ENCODE results near the gene WWOX.

WWOX gene

DNA sequence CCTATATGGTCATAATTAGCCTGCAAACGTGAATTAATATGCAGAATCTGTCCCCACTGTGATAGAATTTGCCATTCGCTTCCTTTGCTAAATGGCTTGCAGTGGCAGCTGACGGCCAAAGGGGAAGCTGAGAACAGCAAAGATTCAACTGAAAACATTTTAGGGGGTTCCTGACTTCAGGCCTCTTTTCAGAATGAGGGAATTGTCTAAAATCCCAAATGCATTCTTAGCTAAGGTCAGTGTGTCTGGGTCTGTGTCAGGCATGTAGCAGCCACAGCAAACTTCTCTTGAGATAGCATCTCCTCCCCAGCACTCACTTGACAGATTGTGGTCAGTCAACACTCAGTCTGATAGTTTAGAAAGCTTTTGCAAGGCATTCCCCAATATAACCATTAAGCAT lies 701.1 kb downstream of the WWOX start:
- H3K4me3 ChIP-seq (ENCODE audit: insufficient read length, low read depth): no peak overlapping the region
- TF ChIP-seq SUZ12 (IDR thresholded peaks at IDR 0.05; ENCODE audit: extremely low read depth, insufficient read depth, insufficient read length) (no peak), ZNF274 (IDR thresholded peaks at IDR 0.05; ENCODE audit: low read depth, low read length) (no peak), YY1 (IDR thresholded peaks at IDR 0.05; ENCODE audit: insufficient read depth, insufficient read length) (no peak)
- H3K4me1 ChIP-seq (ENCODE audit: insufficient read depth, insufficient read length): no peaks in the 10 kb centered on the region
- H3K27me3 ChIP-seq (ENCODE audit: insufficient read depth, insufficient read length): no peaks in the 10 kb centered on the region
- no peak for DNase-seq (ENCODE audit: low read depth, low spot score)
- H3K9me3 ChIP-seq (ENCODE audit: insufficient read depth, low read length): no peaks in the 10 kb centered on the region; the same call in 1 of the 2 replicates
- no peak overlapping the region for H3K9ac ChIP-seq (ENCODE audit: insufficient read length, low read depth)
- no peaks in the 10 kb centered on the region for H3K36me3 ChIP-seq (ENCODE audit: insufficient read depth, insufficient read length, low read length)

DNA sequence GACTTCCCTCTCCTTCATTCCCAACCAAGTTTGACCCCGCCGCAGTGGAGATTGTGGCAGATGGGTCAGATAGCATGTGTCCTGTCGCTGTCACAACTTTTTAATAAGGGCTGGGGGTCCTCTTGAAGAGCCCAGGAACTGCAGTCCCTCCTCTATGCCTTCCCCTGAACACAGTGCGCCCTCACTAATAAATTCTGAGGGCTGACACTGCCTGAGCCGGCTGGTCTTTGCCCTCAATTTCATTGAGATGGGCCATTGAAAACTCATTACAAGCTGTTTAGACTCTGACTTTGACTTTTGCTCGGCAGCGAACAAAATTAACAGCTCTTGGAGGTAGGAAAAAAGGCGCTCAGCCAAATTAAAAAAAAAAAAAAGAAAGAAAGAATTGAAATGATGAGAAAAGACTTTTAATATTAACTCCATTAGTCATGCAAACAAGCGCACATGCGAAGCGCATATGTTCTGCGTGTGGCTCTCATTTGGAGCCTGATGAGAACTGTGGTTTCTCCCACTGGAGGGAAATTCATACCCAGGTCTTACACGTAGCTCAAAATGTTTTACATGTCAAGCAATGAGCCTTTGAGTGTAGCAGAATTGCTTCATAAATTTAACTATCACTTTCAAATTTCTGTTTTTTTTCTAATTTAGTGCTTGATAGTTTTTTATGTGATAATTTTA lies 704.7 kb downstream of the WWOX start:
- DNase-seq (ENCODE audit: low read depth, low spot score): no peak
- H3K36me3 ChIP-seq (ENCODE audit: insufficient read depth, insufficient read length, low read length): no peaks in the 10 kb centered on the region
- H3K27me3 ChIP-seq (ENCODE audit: insufficient read depth, insufficient read length): no peaks in the 10 kb centered on the region
- H3K9ac ChIP-seq (ENCODE audit: insufficient read length, low read depth): no peak overlapping the region
- no peak overlapping the region for H3K4me3 ChIP-seq (ENCODE audit: insufficient read length, low read depth)
- no peaks in the 10 kb centered on the region for H3K4me1 ChIP-seq (ENCODE audit: insufficient read depth, insufficient read length)
- H3K9me3 ChIP-seq (ENCODE audit: insufficient read depth, low read length): no peaks in the 10 kb centered on the region
- no peak for TF ChIP-seq YY1 (IDR thresholded peaks at IDR 0.05; ENCODE audit: insufficient read depth, insufficient read length)
- no peak for TF ChIP-seq SUZ12 (IDR thresholded peaks at IDR 0.05; ENCODE audit: extremely low read depth, insufficient read depth, insufficient read length)
- TF ChIP-seq ZNF274 (IDR thresholded peaks at IDR 0.05; ENCODE audit: low read depth, low read length): no peak

DNA sequence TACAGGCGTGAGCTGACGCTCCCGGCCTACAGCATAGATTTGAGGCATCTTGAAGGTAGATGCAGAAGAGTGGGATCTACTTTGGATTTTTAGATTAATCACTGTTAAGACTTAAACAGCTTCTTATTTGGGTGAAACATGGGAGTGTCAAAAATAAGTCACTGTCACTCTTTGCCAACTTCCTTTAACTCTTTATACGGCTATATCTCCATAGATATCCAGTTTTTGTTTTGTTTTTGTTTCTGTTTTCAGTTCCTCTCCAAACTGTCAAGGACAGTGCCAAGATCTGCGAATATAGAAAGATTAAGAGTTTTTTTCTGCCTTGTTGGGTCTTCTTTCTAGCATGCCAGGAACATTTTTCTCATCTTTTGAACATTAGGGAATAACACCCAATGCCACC lies 706.1 kb downstream of the WWOX start:
- Histone ChIP-seq H3K36me3 (ENCODE audit: insufficient read depth, insufficient read length, low read length) (no peaks in the 10 kb centered on the region), H3K4me3 (ENCODE audit: insufficient read length, low read depth) (no peak overlapping the region), H3K9me3 (ENCODE audit: insufficient read depth, low read length) (no peaks in the 10 kb centered on the region), H3K9ac (ENCODE audit: insufficient read length, low read depth) (no peak overlapping the region), H3K27me3 (ENCODE audit: insufficient read depth, insufficient read length) (no peaks in the 10 kb centered on the region), H3K4me1 (ENCODE audit: insufficient read depth, insufficient read length) (no peaks in the 10 kb centered on the region)
- TF ChIP-seq YY1 (IDR thresholded peaks at IDR 0.05; ENCODE audit: insufficient read depth, insufficient read length): no peak
- TF ChIP-seq SUZ12 (IDR thresholded peaks at IDR 0.05; ENCODE audit: extremely low read depth, insufficient read depth, insufficient read length): no peak
- TF ChIP-seq ZNF274 (IDR thresholded peaks at IDR 0.05; ENCODE audit: low read depth, low read length): no peak
- DNase-seq (ENCODE audit: low read depth, low spot score): no peak

DNA sequence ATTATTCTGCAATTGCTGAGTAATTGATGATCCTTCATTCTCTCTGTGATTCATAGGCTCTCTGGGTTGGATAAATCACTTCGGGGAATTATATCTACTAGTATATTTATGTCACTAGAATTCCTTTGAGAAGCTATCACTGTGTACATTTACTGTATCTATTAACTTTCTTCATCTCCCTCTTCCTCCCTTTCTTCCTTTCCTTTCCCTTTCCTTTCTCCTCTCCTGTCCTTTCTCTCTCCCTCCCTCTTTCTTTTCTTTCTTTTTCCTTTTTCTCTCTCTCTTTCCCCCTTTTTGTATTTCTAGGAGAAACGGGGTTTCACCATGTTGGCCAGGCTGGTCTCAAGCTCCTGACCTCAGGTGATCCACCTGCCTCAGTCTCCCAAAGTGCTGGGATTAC lies 711.8 kb downstream of the WWOX start:
- Histone ChIP-seq H3K4me3 (ENCODE audit: insufficient read length, low read depth) (no peak overlapping the region), H3K36me3 (ENCODE audit: insufficient read depth, insufficient read length, low read length) (no peaks in the 10 kb centered on the region), H3K27me3 (ENCODE audit: insufficient read depth, insufficient read length) (no peaks in the 10 kb centered on the region), H3K9ac (ENCODE audit: insufficient read length, low read depth) (no peak overlapping the region), H3K4me1 (ENCODE audit: insufficient read depth, insufficient read length) (no peaks in the 10 kb centered on the region), H3K9me3 (ENCODE audit: insufficient read depth, low read length) (no peaks in the 10 kb centered on the region)
- TF ChIP-seq YY1 (IDR thresholded peaks at IDR 0.05; ENCODE audit: insufficient read depth, insufficient read length) (no peak), ZNF274 (IDR thresholded peaks at IDR 0.05; ENCODE audit: low read depth, low read length) (no peak), SUZ12 (IDR thresholded peaks at IDR 0.05; ENCODE audit: extremely low read depth, insufficient read depth, insufficient read length) (no peak)
- DNase-seq (ENCODE audit: low read depth, low spot score): no peak

DNA sequence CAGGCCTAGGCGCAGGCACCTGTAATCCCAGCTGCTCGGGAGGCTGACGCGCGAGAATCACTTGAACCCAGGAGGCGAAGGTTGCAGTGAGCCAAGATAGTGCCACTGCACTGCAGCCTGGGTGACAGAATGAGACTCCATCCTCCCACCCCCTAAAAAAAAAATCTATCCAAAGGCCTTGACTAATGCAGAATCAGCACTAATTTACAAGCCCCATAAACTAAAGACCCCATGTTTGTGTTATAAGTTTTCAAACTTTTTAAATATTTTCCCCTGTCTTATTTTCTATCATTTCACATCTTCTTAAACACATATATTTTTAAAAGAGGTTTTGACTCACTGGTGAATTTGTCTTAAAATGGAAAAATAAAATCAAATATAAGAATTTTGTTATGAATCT lies 713.1 kb downstream of the WWOX start:
- no peaks in the 10 kb centered on the region for H3K4me1 ChIP-seq (ENCODE audit: insufficient read depth, insufficient read length)
- no peaks in the 10 kb centered on the region for H3K9me3 ChIP-seq (ENCODE audit: insufficient read depth, low read length)
- no peak overlapping the region for H3K9ac ChIP-seq (ENCODE audit: insufficient read length, low read depth)

DNA sequence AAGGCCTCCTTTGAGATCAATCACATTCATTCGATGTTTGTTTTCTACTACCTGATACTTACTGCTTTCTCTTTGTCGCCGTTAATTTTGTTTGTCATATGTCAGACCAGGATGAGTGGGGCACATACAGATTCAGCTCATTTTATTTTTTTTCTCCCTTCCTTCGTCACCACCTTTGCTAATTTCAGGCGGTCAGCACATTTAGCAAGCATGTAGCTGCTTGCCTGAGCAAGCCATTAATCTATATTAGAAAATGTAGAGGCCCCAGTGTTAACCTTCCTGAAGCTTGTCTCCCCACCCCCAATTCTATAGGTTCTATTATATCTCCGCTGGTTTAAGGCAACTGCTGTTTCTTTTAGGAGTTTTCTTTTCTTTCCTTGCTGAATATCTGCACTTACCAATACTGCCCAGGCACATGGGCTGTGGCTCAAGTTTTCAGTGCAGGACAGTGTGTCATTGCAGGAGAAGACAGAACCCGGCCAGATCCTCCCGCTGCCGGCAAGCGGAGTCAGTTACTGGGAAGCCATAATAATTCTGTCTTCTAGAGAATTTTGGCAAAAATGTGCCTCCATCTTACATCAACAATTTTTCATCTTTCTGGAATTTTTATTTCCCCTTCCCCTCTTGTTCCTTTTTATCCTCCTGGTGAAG lies 714.3 kb downstream of the WWOX start:
- no peak overlapping the region for H3K9ac ChIP-seq (ENCODE audit: insufficient read length, low read depth)
- no peak for TF ChIP-seq ZNF274 (IDR thresholded peaks at IDR 0.05; ENCODE audit: low read depth, low read length)
- no peak for TF ChIP-seq SUZ12 (IDR thresholded peaks at IDR 0.05; ENCODE audit: extremely low read depth, insufficient read depth, insufficient read length)
- DNase-seq (ENCODE audit: low read depth, low spot score): no peak
- no peak overlapping the region for H3K4me3 ChIP-seq (ENCODE audit: insufficient read length, low read depth)
- no peaks in the 10 kb centered on the region for H3K9me3 ChIP-seq (ENCODE audit: insufficient read depth, low read length)
- H3K27me3 ChIP-seq (ENCODE audit: insufficient read depth, insufficient read length): no peaks in the 10 kb centered on the region
- H3K36me3 ChIP-seq (ENCODE audit: insufficient read depth, insufficient read length, low read length): no peaks in the 10 kb centered on the region
- no peaks in the 10 kb centered on the region for H3K4me1 ChIP-seq (ENCODE audit: insufficient read depth, insufficient read length)

More for the DNA sequence above, 713.1 kb downstream of the WWOX start:
- H3K4me3 ChIP-seq (ENCODE audit: insufficient read length, low read depth): no peak overlapping the region
- no peaks in the 10 kb centered on the region for H3K27me3 ChIP-seq (ENCODE audit: insufficient read depth, insufficient read length)
- TF ChIP-seq YY1 (IDR thresholded peaks at IDR 0.05; ENCODE audit: insufficient read depth, insufficient read length) (no peak), ZNF274 (IDR thresholded peaks at IDR 0.05; ENCODE audit: low read depth, low read length) (no peak), SUZ12 (IDR thresholded peaks at IDR 0.05; ENCODE audit: extremely low read depth, insufficient read depth, insufficient read length) (no peak)
- no peak for DNase-seq (ENCODE audit: low read depth, low spot score)
- H3K36me3 ChIP-seq (ENCODE audit: insufficient read depth, insufficient read length, low read length): no peaks in the 10 kb centered on the region

DNA sequence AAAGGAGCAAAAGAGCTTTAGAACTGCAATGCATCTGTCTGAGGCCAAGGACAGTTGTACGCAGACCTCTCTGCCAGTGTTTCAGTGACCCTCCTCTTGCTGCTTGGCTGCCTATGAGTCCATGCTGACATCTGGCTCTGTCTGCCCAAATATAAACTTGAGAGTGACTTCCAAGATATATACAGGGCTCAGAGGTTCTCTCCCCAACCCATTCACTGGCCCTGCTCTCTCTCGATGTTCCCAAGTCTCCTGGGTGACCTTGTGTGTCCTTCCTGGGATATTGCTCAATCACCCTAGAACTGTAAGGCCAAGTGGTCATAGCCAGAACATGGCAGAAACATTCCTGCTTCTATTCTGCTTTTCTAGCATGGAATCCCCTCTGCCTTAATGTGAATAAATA lies 716.3 kb downstream of the WWOX start:
- TF ChIP-seq YY1 (IDR thresholded peaks at IDR 0.05; ENCODE audit: insufficient read depth, insufficient read length) (no peak), SUZ12 (IDR thresholded peaks at IDR 0.05; ENCODE audit: extremely low read depth, insufficient read depth, insufficient read length) (no peak), ZNF274 (IDR thresholded peaks at IDR 0.05; ENCODE audit: low read depth, low read length) (no peak)
- Histone ChIP-seq H3K36me3 (ENCODE audit: insufficient read depth, insufficient read length, low read length) (no peaks in the 10 kb centered on the region), H3K9me3 (ENCODE audit: insufficient read depth, low read length) (no peaks in the 10 kb centered on the region), H3K4me1 (ENCODE audit: insufficient read depth, insufficient read length) (no peaks in the 10 kb centered on the region), H3K27me3 (ENCODE audit: insufficient read depth, insufficient read length) (no peaks in the 10 kb centered on the region), H3K4me3 (ENCODE audit: insufficient read length, low read depth) (no peak overlapping the region), H3K9ac (ENCODE audit: insufficient read length, low read depth) (no peak overlapping the region)
- DNase-seq (ENCODE audit: low read depth, low spot score): no peak

Data from NT2/D1 (cell line).